Endothelial cell of umbilical vein (primary cell): ENCODE results near the gene PHF2.

Experiments
- CTCF ChIP-seq, 2 donors: IDR thresholded peaks; 1 replicate in 1 of 2; 2 replicates in 1 of 2; pipeline ENCODE4 v1.5.1; 2011; ENCODE audit warnings: low read length in 2 of 2, mild to moderate bottlenecking in 2 of 2, moderate library complexity in 2 of 2, control low read depth in 1 of 2, inconsistent platforms in 1 of 2, low read depth in 1 of 2; ENCODE audit not compliant: insufficient read depth in 1 of 2; ENCODE audit errors: extremely low read depth in 1 of 2
- EZH2 ChIP-seq: IDR thresholded peaks from 2 replicates; pipeline ENCODE4 v1.6.1; 2012; ENCODE audit warnings: borderline replicate concordance, low read depth, mild to moderate bottlenecking, moderate library complexity, low read length, inconsistent platforms; ENCODE audit not compliant: severe bottlenecking
- FOS ChIP-seq: IDR thresholded peaks from 2 replicates; pipeline ENCODE4 v1.6.1; 2011; ENCODE audit warnings: mild to moderate bottlenecking, low read length, moderate library complexity, borderline replicate concordance; ENCODE audit not compliant: insufficient read depth
- GATA2 ChIP-seq: IDR thresholded peaks from 2 replicates; pipeline ENCODE4 v1.7.0; 2011; ENCODE audit warnings: low read depth, mild to moderate bottlenecking, moderate library complexity, mixed read lengths, low read length; ENCODE audit not compliant: insufficient read length, insufficient read depth
- JUN ChIP-seq: IDR thresholded peaks from 2 replicates; pipeline ENCODE4 v1.6.1; 2011; ENCODE audit warnings: borderline replicate concordance, low read depth; ENCODE audit not compliant: insufficient read length, insufficient read depth
- MAX ChIP-seq: IDR thresholded peaks from 2 replicates; pipeline ENCODE4 v1.6.1; 2011; ENCODE audit not compliant: insufficient read depth, insufficient read length
- MYC ChIP-seq: IDR thresholded peaks from one replicate; pipeline ENCODE4 v1.6.1; 2011; ENCODE audit warnings: mild to moderate bottlenecking, low read depth, low read length
- POLR2A ChIP-seq: IDR thresholded peaks from 2 replicates; pipeline ENCODE4 v1.6.1; 2012; ENCODE audit warnings: low read depth, mild to moderate bottlenecking, control low read depth, low read length
- POLR2AphosphoS5 ChIP-seq: IDR thresholded peaks from 2 replicates; pipeline ENCODE4 v1.6.1; 2012; ENCODE audit warnings: low read depth, mild to moderate bottlenecking, control low read depth, low read length, moderate library complexity; ENCODE audit not compliant: insufficient read depth

- TF ChIP-seq MAX = no peak
- TF ChIP-seq CTCF (IDR thresholded peaks at IDR 0.05; ENCODE audit: extremely low read depth in 1 of 2, insufficient read depth in 1 of 2, low read depth in 1 of 2, low read length in 2 of 2) = no peak
- TF ChIP-seq EZH2 = no peak
- TF ChIP-seq JUN = no peak
- TF ChIP-seq POLR2AphosphoS5 = no peak
- TF ChIP-seq POLR2A = no peak
- TF ChIP-seq MYC = no peak
- no peak for TF ChIP-seq FOS
- no peak for TF ChIP-seq GATA2
These were observed 36.4 kb downstream of the PHF2 start for GRCh38 chr9:93612796-93613154.
